NCI-H774 (cell line): ENCODE measurements around the gene PCDHA9.
A peak's percentile ranks its signal among the peaks of the same experiment; 100 is the strongest.
"Not testable (repeated sequence)": the region's sequence is repeated elsewhere in the genome, so short reads cannot be mapped to it uniquely, and the experiment has no call there.

Experiments
- DNase-seq: peaks from one replicate; lab custom pipeline; 2025; lab: John Stamatoyannopoulos, UW

The PCDHA9 gene, protein sequence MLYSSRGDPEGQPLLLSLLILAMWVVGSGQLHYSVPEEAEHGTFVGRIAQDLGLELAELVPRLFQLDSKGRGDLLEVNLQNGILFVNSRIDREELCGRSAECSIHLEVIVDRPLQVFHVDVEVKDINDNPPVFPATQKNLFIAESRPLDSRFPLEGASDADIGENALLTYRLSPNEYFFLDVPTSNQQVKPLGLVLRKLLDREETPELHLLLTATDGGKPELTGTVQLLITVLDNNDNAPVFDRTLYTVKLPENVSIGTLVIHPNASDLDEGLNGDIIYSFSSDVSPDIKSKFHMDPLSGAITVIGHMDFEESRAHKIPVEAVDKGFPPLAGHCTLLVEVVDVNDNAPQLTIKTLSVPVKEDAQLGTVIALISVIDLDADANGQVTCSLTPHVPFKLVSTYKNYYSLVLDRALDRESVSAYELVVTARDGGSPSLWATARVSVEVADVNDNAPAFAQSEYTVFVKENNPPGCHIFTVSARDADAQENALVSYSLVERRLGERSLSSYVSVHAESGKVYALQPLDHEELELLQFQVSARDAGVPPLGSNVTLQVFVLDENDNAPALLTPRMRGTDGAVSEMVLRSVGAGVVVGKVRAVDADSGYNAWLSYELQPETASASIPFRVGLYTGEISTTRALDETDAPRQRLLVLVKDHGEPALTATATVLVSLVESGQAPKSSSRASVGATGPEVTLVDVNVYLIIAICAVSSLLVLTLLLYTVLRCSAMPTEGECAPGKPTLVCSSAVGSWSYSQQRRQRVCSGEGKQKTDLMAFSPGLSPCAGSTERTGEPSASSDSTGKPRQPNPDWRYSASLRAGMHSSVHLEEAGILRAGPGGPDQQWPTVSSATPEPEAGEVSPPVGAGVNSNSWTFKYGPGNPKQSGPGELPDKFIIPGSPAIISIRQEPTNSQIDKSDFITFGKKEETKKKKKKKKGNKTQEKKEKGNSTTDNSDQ

DNA sequence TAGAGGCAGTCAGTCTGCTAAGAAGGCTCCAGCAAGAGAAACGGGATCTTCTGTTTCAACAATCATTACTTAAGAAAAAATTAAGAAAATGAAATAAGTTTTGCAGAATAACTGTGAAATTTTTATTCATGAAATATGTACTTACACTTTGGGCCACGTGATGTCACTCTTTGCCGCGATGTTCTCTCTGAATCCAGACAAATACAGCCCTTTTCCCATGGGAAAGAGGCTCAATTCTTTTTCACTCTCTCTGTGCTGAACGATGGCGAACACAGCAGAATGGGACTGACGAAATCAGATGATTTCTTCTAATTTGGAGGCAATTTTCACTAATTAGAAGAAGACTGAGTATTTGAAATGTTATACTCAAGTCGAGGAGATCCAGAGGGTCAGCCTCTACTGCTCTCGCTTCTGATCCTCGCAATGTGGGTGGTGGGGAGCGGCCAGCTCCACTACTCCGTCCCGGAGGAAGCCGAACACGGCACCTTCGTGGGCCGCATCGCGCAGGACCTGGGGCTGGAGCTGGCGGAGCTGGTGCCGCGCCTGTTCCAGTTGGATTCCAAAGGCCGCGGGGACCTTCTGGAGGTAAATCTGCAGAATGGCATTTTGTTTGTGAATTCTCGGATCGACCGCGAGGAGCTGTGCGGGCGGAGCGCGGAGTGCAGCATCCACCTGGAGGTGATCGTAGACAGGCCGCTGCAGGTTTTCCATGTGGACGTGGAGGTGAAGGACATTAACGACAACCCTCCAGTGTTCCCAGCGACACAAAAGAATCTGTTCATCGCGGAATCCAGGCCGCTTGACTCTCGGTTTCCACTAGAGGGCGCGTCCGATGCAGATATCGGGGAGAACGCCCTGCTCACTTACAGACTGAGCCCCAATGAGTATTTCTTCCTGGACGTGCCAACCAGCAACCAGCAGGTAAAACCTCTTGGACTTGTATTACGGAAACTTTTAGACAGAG, at the start of gene PCDHA9:
TSS of gene PCDHA9 (plus strand) at position 244 of the 964 bp plus-strand sequence. CDS start at position 358, 114 bp downstream.
- DNase-seq: not testable (repeated sequence)

- DNase-seq: no peak
Observed at GRCh38 chr5:140800816-140801493, 47.2 kb upstream of the PCDHA9 start, which contains the start of gene PCDHA3. PCDHA3 (plus strand) TSS chr5:140801057.

GRCh38 chr5:140801494-140801841, 46.7 kb upstream of the PCDHA9 start:
- DNase-seq: no peak

- not testable (repeated sequence) for DNase-seq
Observed at GRCh38 chr5:140802381-140802780, 45.8 kb upstream of the PCDHA9 start.

- DNase-seq: no peak
Observed at GRCh38 chr5:140802781-140803271, 45.4 kb upstream of the PCDHA9 start.

GRCh38 chr5:140806834-140807775, 41.1 kb upstream of the PCDHA9 start, which contains the start of gene PCDHA4:
PCDHA4 (plus strand) TSS chr5:140807068.
- peak; percentile 80 for DNase-seq

GRCh38 chr5:140808241-140808888, 39.8 kb upstream of the PCDHA9 start:
- DNase-seq: not testable (repeated sequence)

DNA sequence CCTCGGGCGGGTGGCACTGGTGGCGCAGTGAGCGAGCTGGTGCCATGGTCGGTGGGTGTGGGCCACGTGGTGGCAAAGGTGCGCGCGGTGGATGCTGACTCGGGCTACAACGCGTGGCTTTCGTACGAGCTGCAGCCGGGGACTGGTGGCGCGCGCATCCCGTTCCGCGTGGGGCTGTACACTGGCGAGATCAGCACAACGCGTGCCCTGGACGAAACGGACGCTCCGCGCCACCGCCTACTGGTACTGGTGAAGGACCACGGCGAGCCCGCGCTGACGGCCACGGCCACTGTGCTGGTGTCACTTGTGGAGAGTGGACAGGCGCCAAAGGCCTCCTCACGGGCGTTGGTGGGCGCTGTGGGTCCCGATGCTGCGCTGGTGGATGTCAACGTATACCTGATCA, 39.3 kb upstream of the PCDHA9 start:
- no peak for DNase-seq

GRCh38 chr5:140821375-140822280, 26.6 kb upstream of the PCDHA9 start, which contains the start of gene PCDHA5:
PCDHA5 (plus strand) TSS chr5:140821613.
- no peak for DNase-seq

GRCh38 chr5:140822281-140822629, 25.9 kb upstream of the PCDHA9 start:
- no peak for DNase-seq

- DNase-seq: not testable (repeated sequence)
Observed at GRCh38 chr5:140822969-140823368, 25.2 kb upstream of the PCDHA9 start.

GRCh38 chr5:140823475-140823874, 24.7 kb upstream of the PCDHA9 start:
- DNase-seq: no peak

DNA sequence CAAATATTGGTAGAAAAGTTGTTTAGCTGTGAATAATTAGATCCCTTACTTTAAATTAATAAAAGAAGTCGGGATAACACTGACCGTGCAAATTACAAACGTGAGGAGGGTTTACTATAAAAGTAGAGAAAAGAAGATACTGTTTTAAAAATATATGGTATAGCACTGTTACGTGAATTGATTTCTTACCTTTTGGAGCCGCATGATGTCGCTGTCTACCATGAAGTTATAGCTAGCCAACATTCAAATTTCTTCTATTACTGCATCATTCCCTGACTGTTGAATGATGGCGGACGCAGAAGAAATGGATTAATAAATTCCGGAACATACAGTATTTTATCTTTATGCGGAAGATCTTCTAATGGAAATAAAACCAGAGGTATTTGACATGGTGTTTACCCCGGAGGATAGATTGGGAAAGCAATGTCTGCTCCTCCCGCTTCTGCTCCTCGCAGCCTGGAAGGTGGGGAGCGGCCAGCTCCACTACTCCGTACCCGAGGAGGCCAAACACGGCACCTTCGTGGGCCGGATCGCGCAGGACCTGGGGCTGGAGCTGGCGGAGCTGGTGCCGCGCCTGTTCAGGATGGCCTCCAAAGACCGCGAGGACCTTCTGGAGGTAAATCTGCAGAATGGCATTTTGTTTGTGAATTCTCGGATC, 20.3 kb upstream of the PCDHA9 start, which contains the start of gene PCDHA6:
TSS of gene PCDHA6 (plus strand) at position 257 of the 658 bp plus-strand sequence. CDS start at position 389, 132 bp downstream.
- no peak for DNase-seq

DNA sequence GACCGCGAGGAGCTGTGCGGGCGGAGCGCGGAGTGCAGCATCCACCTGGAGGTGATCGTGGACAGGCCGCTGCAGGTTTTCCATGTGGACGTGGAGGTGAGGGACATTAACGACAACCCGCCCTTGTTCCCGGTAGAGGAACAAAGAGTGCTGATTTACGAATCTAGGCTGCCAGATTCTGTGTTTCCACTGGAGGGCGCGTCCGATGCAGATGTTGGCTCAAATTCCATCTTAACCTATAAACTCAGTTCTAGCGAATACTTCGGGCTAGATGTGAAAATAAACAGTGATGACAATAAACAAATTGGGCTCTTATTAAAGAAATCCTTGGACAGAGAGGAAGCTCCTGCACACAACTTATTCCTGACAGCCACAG, 19.8 kb upstream of the PCDHA9 start:
- no peak for DNase-seq

- DNase-seq: not testable (repeated sequence)
Observed at GRCh38 chr5:140829511-140830501, 18.4 kb upstream of the PCDHA9 start.

- DNase-seq: no peak
Observed at GRCh38 chr5:140833993-140834392, 14.2 kb upstream of the PCDHA9 start, which contains the start of gene PCDHA7. PCDHA7 (plus strand) TSS chr5:140834269; CDS start chr5:140834384, 115 bp downstream.
